Suprapubic skin (tissue), 4 donors: ENCODE results near the gene LARP4. TPM values are rescaled to one million over a fixed set of nuclear protein-coding genes. Genes with fewer than 3 reads are reported as not detected.
"Not testable (repeated sequence)": the region's sequence is repeated elsewhere in the genome, so short reads cannot be mapped to it uniquely, and the experiment has no call there.

Source experiments
- DNase-seq, 2 donors: peaks; one replicate each; pipeline ENCODE4 v3.0.0-alpha.2; 2019; ENCODE audit warnings: low spot score in 2 of 2
- H3K27ac ChIP-seq: fragments of 200-600 bp; sonication (generic); one replicate; pipeline ENCODE4 v1.5.1; 2019
- H3K27me3 ChIP-seq: fragments of 200-600 bp; sonication (generic); one replicate; pipeline ENCODE4 v1.5.1; 2019
- H3K36me3 ChIP-seq: fragments of 200-600 bp; sonication (generic); one replicate; pipeline ENCODE4 v1.5.1; 2019
- H3K4me1 ChIP-seq: fragments of 200-600 bp; sonication (generic); one replicate; pipeline ENCODE4 v1.5.1; 2019
- H3K4me3 ChIP-seq: fragments of 200-600 bp; sonication (generic); one replicate; pipeline ENCODE4 v1.5.1; 2019; ENCODE audit warnings: mild to moderate bottlenecking
- H3K9me3 ChIP-seq: fragments of 200-600 bp; sonication (generic); one replicate; pipeline ENCODE4 v1.5.1; 2019
- CTCF ChIP-seq, 2 donors: fragments of 200-600 bp in 1 of 2; fragments of 450-650 bp in 1 of 2; sonication (generic) in 1 of 2; IDR thresholded peaks; one replicate each; pipeline ENCODE4 v1.5.1; 2016 to 2019; ENCODE audit warnings: antibody characterized with exemption in 2 of 2, mild to moderate bottlenecking in 1 of 2, moderate library complexity in 1 of 2
- EP300 ChIP-seq: sonication (generic); formaldehyde crosslinking; IDR thresholded peaks from one replicate; pipeline ENCODE4 v1.6.1; 2017; ENCODE audit warnings: antibody characterized with exemption
- POLR2A ChIP-seq, 2 donors: fragments of 450-650 bp; IDR thresholded peaks; one replicate each; pipeline ENCODE4 v1.6.1; 2017; ENCODE audit warnings: antibody characterized with exemption in 2 of 2, mild to moderate bottlenecking in 2 of 2, moderate library complexity in 2 of 2
- POLR2AphosphoS5 ChIP-seq, 3 donors: sonication (generic); formaldehyde crosslinking; IDR thresholded peaks; one replicate each; pipeline ENCODE4 v1.6.1; 2017; ENCODE audit warnings: antibody characterized with exemption in 3 of 3
- WGBS: methylation state at CpG from one replicate; pipeline ENCODE4 v1.1.5; 2018; 5-methylcytosine and 5-hydroxymethylcytosine counted together
- total RNA-seq, 4 donors: library from RNA; depleted of rRNA; stranded (reverse); fragments of >200 nt; gene quantifications; one replicate each; pipeline ENCODE4 v1.1.0, GENCODE V29; 2016

LARP4 gene
- total RNA-seq, 4 donors from 2014 or later: 23.5 to 43.0 (median 26.9) TPM

GRCh38 chr12:50354908-50355307 is 45.8 kb upstream of the LARP4 start:
- Histone ChIP-seq H3K9me3 (no peaks in the 10 kb centered on the region), H3K4me1 (peaks cover 14% of the 10 kb centered on the region), H3K36me3 (no peaks in the 10 kb centered on the region), H3K27me3 (no peaks in the 10 kb centered on the region), H3K27ac (no peak overlapping the region), H3K4me3 (no peak overlapping the region)
- no peak for TF ChIP-seq POLR2A (IDR thresholded peaks at IDR 0.05)
- TF ChIP-seq CTCF (IDR thresholded peaks at IDR 0.05): no peak
- no peak for DNase-seq
- 63% methylated on average over 2 of the region's 2 CpGs for WGBS

- TF ChIP-seq POLR2A (IDR thresholded peaks at IDR 0.05) (no peak), POLR2AphosphoS5 (IDR thresholded peaks at IDR 0.05) (no peak), CTCF (IDR thresholded peaks at IDR 0.05) (no peak), EP300 (no peak)
These were observed 45.3 kb upstream of the LARP4 start for GRCh38 chr12:50355365-50355764.

GRCh38 chr12:50362671-50363070 is 38.0 kb upstream of the LARP4 start:
- no peak overlapping the region for H3K27ac ChIP-seq
- H3K4me1 ChIP-seq: no peaks in the 10 kb centered on the region
- no peak overlapping the region for H3K4me3 ChIP-seq
- TF ChIP-seq EP300 (no peak), CTCF (IDR thresholded peaks at IDR 0.05) (no peak), POLR2A (IDR thresholded peaks at IDR 0.05) (no peak), POLR2AphosphoS5 (IDR thresholded peaks at IDR 0.05) (no peak)
- WGBS: 91% methylated on average over 4 of the region's 4 CpGs
- H3K27me3 ChIP-seq: no peaks in the 10 kb centered on the region
- no peaks in the 10 kb centered on the region for H3K36me3 ChIP-seq
- H3K9me3 ChIP-seq: no peaks in the 10 kb centered on the region
- DNase-seq: no peak

More at GRCh38 chr12:50355365-50355764, 45.3 kb upstream of the LARP4 start:
- 95% methylated on average over 4 of the region's 4 CpGs for WGBS
- no peak for DNase-seq
- H3K4me3 ChIP-seq: no peak overlapping the region
- H3K27me3 ChIP-seq: no peaks in the 10 kb centered on the region
- no peaks in the 10 kb centered on the region for H3K36me3 ChIP-seq
- H3K4me1 ChIP-seq: peaks cover 14% of the 10 kb centered on the region
- no peaks in the 10 kb centered on the region for H3K9me3 ChIP-seq
- H3K27ac ChIP-seq: no peak overlapping the region

- DNase-seq: no peak
- TF ChIP-seq POLR2AphosphoS5 (IDR thresholded peaks at IDR 0.05) (no peak), EP300 (no peak), POLR2A (IDR thresholded peaks at IDR 0.05) (no peak), CTCF (IDR thresholded peaks at IDR 0.05) (no peak)
- no peaks in the 10 kb centered on the region for H3K9me3 ChIP-seq
- WGBS: 75% methylated on average over 5 of the region's 5 CpGs
- no peak overlapping the region for H3K4me3 ChIP-seq
- no peaks in the 10 kb centered on the region for H3K27me3 ChIP-seq
- H3K27ac ChIP-seq: no peak overlapping the region
- no peaks in the 10 kb centered on the region for H3K4me1 ChIP-seq
- no peaks in the 10 kb centered on the region for H3K36me3 ChIP-seq
These were observed 37.5 kb upstream of the LARP4 start for GRCh38 chr12:50363141-50363540.

GRCh38 chr12:50365709-50366406 is 34.8 kb upstream of the LARP4 start:
- H3K36me3 ChIP-seq: no peaks in the 10 kb centered on the region
- no peak for TF ChIP-seq EP300
- no peak for TF ChIP-seq CTCF (IDR thresholded peaks at IDR 0.05)
- TF ChIP-seq POLR2A (IDR thresholded peaks at IDR 0.05): no peak
- no peak for TF ChIP-seq POLR2AphosphoS5 (IDR thresholded peaks at IDR 0.05)
- no peak overlapping the region for H3K27ac ChIP-seq
- H3K4me1 ChIP-seq: no peaks in the 10 kb centered on the region
- WGBS: 88% methylated on average over 9 of the region's 9 CpGs
- no peaks in the 10 kb centered on the region for H3K9me3 ChIP-seq
- DNase-seq: no peak
- no peaks in the 10 kb centered on the region for H3K27me3 ChIP-seq
- H3K4me3 ChIP-seq: no peak overlapping the region

GRCh38 chr12:50370672-50371071 is 30.0 kb upstream of the LARP4 start:
- H3K36me3 ChIP-seq: not testable (repeated sequence)

More at GRCh38 chr12:50370672-50371071, 30.0 kb upstream of the LARP4 start:
- H3K4me1 ChIP-seq, DNase-seq, H3K4me3 ChIP-seq, H3K27me3 ChIP-seq, H3K9me3 ChIP-seq, H3K27ac ChIP-seq: not testable (repeated sequence)
- 73% methylated on average over 7 of the region's 7 CpGs for WGBS
